Measurements from ENCODE around the gene ZBTB32.

The ZBTB32 gene

DNA sequence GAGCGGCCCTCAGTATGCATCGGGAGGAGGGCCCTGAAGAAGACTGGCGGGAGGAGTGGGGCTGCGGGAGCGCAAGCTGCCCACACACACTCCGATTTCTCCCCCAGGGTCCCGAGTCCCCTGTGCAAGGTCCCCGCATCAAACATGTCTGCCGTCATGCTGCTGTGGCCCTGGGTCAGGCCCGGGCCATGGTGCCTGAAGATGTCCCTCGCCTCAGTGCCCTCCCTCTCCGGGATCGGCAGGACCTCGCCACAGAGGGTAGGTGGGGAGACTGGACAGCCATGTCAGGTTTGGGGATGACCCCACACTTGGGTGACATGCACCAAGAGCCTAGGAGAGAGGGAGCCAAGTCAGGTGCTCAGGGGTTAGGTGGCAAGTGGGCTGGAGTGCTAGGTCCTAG is 18.1 kb downstream of the ZBTB32 start:
- peaks cover 9% of the 10 kb centered on the region for H3K4me1 ChIP-seq (ENCODE audit: control insufficient read depth, insufficient read depth, low read length)

DNA sequence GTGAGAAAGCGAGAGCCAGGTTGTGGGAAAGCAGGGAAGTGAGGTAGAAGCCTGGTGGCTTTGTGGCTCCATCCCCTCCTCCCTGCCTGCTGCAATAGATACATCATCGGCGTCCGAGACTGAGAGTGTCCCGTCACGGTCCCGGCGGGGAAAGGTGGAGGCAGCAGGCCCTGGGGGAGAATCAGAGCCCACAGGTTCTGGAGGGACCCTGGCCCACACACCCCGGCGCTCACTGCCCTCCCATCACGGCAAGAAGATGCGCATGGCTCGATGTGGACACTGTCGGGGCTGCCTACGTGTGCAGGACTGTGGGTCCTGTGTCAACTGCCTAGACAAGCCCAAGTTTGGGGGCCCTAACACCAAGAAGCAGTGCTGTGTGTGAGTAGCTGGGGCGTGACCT is 18.5 kb downstream of the ZBTB32 start:
- TF ChIP-seq, protein P1, sequence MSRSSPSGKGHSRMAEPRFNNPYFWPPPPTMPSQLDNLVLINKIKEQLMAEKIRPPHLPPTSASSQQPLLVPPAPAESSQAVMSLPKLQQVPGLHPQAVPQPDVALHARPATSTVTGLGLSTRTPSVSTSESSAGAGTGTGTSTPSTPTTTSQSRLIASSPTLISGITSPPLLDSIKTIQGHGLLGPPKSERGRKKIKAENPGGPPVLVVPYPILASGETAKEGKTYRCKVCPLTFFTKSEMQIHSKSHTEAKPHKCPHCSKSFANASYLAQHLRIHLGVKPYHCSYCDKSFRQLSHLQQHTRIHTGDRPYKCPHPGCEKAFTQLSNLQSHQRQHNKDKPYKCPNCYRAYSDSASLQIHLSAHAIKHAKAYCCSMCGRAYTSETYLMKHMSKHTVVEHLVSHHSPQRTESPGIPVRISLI (tag by site-specific recombination; IDR thresholded peaks at IDR 0.05) = no peak
- TF ChIP-seq, protein P2, sequence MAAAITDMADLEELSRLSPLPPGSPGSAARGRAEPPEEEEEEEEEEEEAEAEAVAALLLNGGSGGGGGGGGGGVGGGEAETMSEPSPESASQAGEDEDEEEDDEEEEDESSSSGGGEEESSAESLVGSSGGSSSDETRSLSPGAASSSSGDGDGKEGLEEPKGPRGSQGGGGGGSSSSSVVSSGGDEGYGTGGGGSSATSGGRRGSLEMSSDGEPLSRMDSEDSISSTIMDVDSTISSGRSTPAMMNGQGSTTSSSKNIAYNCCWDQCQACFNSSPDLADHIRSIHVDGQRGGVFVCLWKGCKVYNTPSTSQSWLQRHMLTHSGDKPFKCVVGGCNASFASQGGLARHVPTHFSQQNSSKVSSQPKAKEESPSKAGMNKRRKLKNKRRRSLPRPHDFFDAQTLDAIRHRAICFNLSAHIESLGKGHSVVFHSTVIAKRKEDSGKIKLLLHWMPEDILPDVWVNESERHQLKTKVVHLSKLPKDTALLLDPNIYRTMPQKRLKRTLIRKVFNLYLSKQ (tag by site-specific recombination; IDR thresholded peaks at IDR 0.05; ENCODE audit: borderline replicate concordance) = no peak
- peak; percentile 29; the same call in 1 of the 2 replicates for TF ChIP-seq ZNF394 (tag by site-specific recombination; IDR thresholded peaks at IDR 0.05; ENCODE audit: borderline replicate concordance)

More for the DNA sequence above, 18.1 kb downstream of the ZBTB32 start:
- CTCF ChIA-PET = interaction anchor here (0.9 kb wide), 1 partner anchor 15 kb away, joined by 3 read pairs; no protein-coding TSS in a partner anchor
- TF ChIP-seq, protein P3, sequence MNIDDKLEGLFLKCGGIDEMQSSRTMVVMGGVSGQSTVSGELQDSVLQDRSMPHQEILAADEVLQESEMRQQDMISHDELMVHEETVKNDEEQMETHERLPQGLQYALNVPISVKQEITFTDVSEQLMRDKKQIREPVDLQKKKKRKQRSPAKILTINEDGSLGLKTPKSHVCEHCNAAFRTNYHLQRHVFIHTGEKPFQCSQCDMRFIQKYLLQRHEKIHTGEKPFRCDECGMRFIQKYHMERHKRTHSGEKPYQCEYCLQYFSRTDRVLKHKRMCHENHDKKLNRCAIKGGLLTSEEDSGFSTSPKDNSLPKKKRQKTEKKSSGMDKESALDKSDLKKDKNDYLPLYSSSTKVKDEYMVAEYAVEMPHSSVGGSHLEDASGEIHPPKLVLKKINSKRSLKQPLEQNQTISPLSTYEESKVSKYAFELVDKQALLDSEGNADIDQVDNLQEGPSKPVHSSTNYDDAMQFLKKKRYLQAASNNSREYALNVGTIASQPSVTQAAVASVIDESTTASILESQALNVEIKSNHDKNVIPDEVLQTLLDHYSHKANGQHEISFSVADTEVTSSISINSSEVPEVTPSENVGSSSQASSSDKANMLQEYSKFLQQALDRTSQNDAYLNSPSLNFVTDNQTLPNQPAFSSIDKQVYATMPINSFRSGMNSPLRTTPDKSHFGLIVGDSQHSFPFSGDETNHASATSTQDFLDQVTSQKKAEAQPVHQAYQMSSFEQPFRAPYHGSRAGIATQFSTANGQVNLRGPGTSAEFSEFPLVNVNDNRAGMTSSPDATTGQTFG (tag by site-specific recombination; IDR thresholded peaks at IDR 0.05; ENCODE audit: borderline replicate concordance) = no peak
- no peaks in the 10 kb centered on the region for H3K9me3 ChIP-seq (ENCODE audit: control insufficient read depth, insufficient read depth, low read depth, low read length)
- POLR2A ChIA-PET = interaction anchor here (0.7 to 13.6 kb wide), 3 partner anchors 15 to 1045 kb away, joined by 3 to 204 read pairs (median 4); partner anchors contain the start of gene ZNF302
- no peak overlapping the region for H3K27ac ChIP-seq (ENCODE audit: extremely low read depth, low read depth, low read length)
- H3K4me3 ChIP-seq (ENCODE audit: low read depth, low read length) = no peak overlapping the region
- peaks cover 80 to 81% of the 10 kb centered on the region in 2 experiments for H3K36me3 ChIP-seq (ENCODE audit: control insufficient read depth in 2 of 2, insufficient read depth in 1 of 2, low read length in 2 of 2)

DNA sequence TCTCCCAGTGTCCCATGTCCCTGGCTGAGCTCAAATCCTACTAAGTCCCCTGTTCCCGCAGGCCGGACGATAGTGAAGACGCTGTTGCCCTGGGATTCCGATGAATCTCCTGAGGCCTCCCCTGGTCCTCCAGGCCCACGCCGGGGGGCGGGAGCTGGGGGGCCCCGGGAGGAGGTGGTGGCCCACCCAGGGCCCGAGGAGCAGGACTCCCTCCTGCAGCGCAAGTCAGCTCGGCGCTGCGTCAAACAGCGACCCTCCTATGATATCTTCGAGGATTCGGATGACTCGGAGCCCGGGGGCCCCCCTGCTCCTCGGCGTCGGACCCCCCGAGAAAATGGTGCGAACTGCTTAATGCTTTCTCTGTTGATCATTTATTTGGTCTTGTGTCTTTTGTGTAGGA is 19.3 kb downstream of the ZBTB32 start:
- H3K9me3 ChIP-seq (ENCODE audit: control insufficient read depth, insufficient read depth, low read depth, low read length) = no peaks in the 10 kb centered on the region
- H3K4me3 ChIP-seq (ENCODE audit: low read depth, low read length) = no peak overlapping the region
- peaks cover 92 to 93% of the 10 kb centered on the region in 2 experiments for H3K36me3 ChIP-seq (ENCODE audit: control insufficient read depth in 2 of 2, insufficient read depth in 1 of 2, low read length in 2 of 2)
- TF ChIP-seq EGR2 (tag by site-specific recombination; IDR thresholded peaks at IDR 0.05; ENCODE audit: low read depth) (no peak), GLIS2 (tag by site-specific recombination; IDR thresholded peaks at IDR 0.05) (peak; percentile 64), ZNF747 (tag by site-specific recombination; IDR thresholded peaks at IDR 0.05) (no peak)
- TF ChIP-seq, protein P4, sequence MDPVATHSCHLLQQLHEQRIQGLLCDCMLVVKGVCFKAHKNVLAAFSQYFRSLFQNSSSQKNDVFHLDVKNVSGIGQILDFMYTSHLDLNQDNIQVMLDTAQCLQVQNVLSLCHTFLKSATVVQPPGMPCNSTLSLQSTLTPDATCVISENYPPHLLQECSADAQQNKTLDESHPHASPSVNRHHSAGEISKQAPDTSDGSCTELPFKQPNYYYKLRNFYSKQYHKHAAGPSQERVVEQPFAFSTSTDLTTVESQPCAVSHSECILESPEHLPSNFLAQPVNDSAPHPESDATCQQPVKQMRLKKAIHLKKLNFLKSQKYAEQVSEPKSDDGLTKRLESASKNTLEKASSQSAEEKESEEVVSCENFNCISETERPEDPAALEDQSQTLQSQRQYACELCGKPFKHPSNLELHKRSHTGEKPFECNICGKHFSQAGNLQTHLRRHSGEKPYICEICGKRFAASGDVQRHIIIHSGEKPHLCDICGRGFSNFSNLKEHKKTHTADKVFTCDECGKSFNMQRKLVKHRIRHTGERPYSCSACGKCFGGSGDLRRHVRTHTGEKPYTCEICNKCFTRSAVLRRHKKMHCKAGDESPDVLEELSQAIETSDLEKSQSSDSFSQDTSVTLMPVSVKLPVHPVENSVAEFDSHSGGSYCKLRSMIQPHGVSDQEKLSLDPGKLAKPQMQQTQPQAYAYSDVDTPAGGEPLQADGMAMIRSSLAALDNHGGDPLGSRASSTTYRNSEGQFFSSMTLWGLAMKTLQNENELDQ (tag by site-specific recombination; IDR thresholded peaks at IDR 0.05; ENCODE audit: low read depth) = no peak
- POLR2A ChIA-PET = interaction anchor here (1.0 to 13.6 kb wide), 3 partner anchors 14 to 79 kb away, joined by 3 to 204 read pairs (median 9); partner anchors contain the start of genes PSENEN and U2AF1L4
- H3K27ac ChIP-seq (ENCODE audit: extremely low read depth, low read depth, low read length) = no peak overlapping the region
- CTCF ChIA-PET = interaction anchor here (0.6 kb wide), 1 partner anchor 17 kb away, joined by 3 read pairs; no protein-coding TSS in a partner anchor
- H3K4me1 ChIP-seq (ENCODE audit: control insufficient read depth, insufficient read depth, low read length) = peaks cover 9% of the 10 kb centered on the region

More for the DNA sequence above, 18.5 kb downstream of the ZBTB32 start:
- no peak overlapping the region for H3K27ac ChIP-seq (ENCODE audit: extremely low read depth, low read depth, low read length)
- POLR2A ChIA-PET = interaction anchor here (1.0 to 13.6 kb wide), 3 partner anchors 15 to 78 kb away, joined by 3 to 204 read pairs (median 9); partner anchors contain the start of genes PSENEN and U2AF1L4
- CTCF ChIA-PET = interaction anchor here (0.9 kb wide), 1 partner anchor 15 kb away, joined by 3 read pairs; no protein-coding TSS in a partner anchor
- H3K36me3 ChIP-seq (ENCODE audit: control insufficient read depth in 2 of 2, insufficient read depth in 1 of 2, low read length in 2 of 2) = peaks cover 84 to 85% of the 10 kb centered on the region in 2 experiments
- H3K4me1 ChIP-seq (ENCODE audit: control insufficient read depth, insufficient read depth, low read length) = peaks cover 9% of the 10 kb centered on the region
- no peak overlapping the region for H3K4me3 ChIP-seq (ENCODE audit: low read depth, low read length)
- H3K9me3 ChIP-seq (ENCODE audit: control insufficient read depth, insufficient read depth, low read depth, low read length) = no peaks in the 10 kb centered on the region

Measured in HEK293 (cell line).